IgD-negative memory B cell (primary cell): ENCODE results near the gene PRG3. TPM values are rescaled to one million over a fixed set of nuclear protein-coding genes. Genes with fewer than 3 reads are reported as not detected.

ENCODE experiments used
- H3K27ac Mint-ChIP-seq, 3 donors: one replicate each; pipeline ENCODE4 v1.8.0; 2020 to 2022; ENCODE audit warnings: mild to moderate bottlenecking in 3 of 3, mixed read lengths in 3 of 3, moderate library complexity in 1 of 3
- H3K27me3 Mint-ChIP-seq: one replicate; pipeline ENCODE4 v1.8.0; 2021; ENCODE audit warnings: mixed read lengths
- H3K36me3 Mint-ChIP-seq: one replicate; pipeline ENCODE4 v1.8.0; 2020; ENCODE audit warnings: mild to moderate bottlenecking, mixed read lengths
- H3K4me1 Mint-ChIP-seq, 3 donors: one replicate each; pipeline ENCODE4 v1.8.0; 2020 to 2022; ENCODE audit warnings: mixed read lengths in 3 of 3, mild to moderate bottlenecking in 1 of 3
- H3K4me3 Mint-ChIP-seq, 4 donors: one replicate each; pipeline ENCODE4 v1.8.0; 2020 to 2022; ENCODE audit warnings: mild to moderate bottlenecking in 4 of 4, mixed read lengths in 4 of 4, moderate library complexity in 3 of 4
- H3K9me3 Mint-ChIP-seq, 3 donors: one replicate each; pipeline ENCODE4 v1.8.0; 2020 to 2021; ENCODE audit warnings: mixed read lengths in 3 of 3, mild to moderate bottlenecking in 1 of 3
- polyA plus RNA-seq: library from polyadenylated mRNA; unstranded; fragments of 300-500 nt; fragmentation: Illumina TruSeq; gene quantifications from one replicate; pipeline ENCODE4 v1.2.3, GENCODE V29; 2021

The PRG3 gene, protein sequence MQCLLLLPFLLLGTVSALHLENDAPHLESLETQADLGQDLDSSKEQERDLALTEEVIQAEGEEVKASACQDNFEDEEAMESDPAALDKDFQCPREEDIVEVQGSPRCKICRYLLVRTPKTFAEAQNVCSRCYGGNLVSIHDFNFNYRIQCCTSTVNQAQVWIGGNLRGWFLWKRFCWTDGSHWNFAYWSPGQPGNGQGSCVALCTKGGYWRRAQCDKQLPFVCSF
- not detected for polyA plus RNA-seq

DNA sequence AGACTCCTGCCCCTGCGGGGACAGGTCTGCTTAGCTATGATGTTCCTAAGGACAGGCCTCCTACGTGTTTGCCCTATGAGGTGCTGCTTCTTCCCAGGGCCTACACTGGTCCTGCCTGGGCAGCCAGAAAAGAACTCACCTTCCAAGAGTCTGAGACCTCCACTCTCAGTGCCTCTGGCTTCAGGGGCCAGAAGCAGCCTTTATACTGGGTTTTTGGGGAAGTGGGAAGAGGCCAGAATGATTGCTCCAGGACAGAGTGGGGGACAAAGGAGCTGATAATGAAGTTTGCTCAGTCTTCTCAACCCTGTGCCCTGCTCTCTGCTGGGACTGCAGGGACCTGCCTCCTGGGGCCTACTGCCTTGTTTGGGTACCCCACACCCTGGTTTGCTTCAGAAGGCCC is at the start of gene PRG3:
TSS of gene PRG3 (minus strand) at position 176 of the 400 bp plus-strand sequence. CDS start 442 bp downstream, outside the sequence.
- Mint-ChIP-seq H3K27me3 (peaks cover 15% of the 10 kb centered on the region), H3K4me3 (no peak within 1 kb of the TSS), H3K27ac (no peak within 1 kb of the TSS), H3K9me3 (peaks cover 0 to 3% (median 2%) of the 10 kb centered on the region in 3 donors), H3K36me3 (no peaks in the 10 kb centered on the region), H3K4me1 (no peaks in the 10 kb centered on the region)

DNA sequence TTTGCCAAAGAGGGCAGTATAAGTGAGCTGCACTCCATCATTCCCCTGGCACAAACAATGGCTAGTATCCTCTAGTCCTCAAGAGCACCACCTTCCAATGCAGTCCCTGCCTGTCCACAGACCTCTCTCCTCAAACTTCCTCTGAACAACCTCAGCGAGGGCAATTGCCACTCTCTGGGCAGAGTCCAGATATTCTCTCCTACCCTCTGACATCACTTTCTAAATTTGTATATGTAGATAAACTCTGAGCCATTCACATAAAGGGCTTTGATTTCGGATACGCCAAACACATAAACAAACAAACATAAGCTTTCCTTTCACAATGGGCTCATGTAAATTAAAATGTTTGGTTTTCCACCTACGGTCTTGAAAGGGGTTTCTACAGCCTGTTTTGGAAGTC is 49.0 kb upstream of the PRG3 start:
- H3K27me3 Mint-ChIP-seq: no peaks in the 10 kb centered on the region
- no peaks in the 10 kb centered on the region for H3K9me3 Mint-ChIP-seq
- no peak overlapping the region for H3K4me3 Mint-ChIP-seq
- peaks cover 13 to 21% (median 16%) of the 10 kb centered on the region in 3 donors for H3K4me1 Mint-ChIP-seq
- no peak overlapping the region for H3K27ac Mint-ChIP-seq
- H3K36me3 Mint-ChIP-seq: peaks cover 3% of the 10 kb centered on the region

DNA sequence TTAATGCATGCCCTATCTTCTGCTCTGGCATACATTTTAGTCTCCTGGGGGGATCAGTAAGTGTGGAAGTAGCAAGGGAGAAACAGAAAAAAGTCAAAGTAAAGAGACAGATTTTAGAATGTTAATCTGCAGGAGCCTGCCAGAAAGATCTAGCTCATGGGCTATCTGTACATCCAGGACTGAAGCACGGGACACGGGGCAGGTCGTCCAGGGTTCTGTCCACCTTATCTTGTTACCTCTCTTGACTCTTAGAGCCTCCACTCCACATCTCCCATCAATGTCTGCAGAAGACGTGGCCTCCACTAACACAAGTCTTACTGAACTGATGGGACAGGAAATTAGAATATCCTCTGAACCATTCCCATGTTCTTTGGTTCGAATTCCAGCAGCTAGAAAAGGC is 47.7 kb upstream of the PRG3 start:
- Mint-ChIP-seq H3K36me3 (peaks cover 3% of the 10 kb centered on the region), H3K27me3 (no peaks in the 10 kb centered on the region), H3K4me3 (peak overlapping the region in 1 of 4 donors; percentile 47), H3K9me3 (no peaks in the 10 kb centered on the region), H3K4me1 (peaks cover 21 to 25% (median 22%) of the 10 kb centered on the region in 3 donors), H3K27ac (no peak overlapping the region)

DNA sequence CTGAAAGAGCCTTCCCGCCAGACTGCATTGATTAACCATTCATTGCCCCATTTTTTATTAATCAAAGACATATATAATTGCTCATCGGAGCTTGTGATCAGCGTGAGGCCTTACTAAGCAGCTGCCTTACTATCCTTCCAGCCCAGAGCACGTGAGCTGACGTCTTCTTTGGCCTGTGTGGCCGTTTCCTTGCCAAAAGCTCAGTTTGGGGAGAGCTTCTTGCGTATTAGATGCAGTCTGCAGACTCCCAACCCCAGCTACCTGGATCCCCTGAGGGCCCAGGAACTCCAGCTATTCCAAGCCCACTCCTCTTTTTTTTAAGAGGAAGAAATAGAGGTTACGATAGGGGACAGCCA is 46.8 kb upstream of the PRG3 start:
- H3K4me3 Mint-ChIP-seq: peak overlapping the region; percentile 49 to 93 (median 76)
- peak overlapping the region in 1 of 3 donors; percentile 52 for H3K27ac Mint-ChIP-seq
- peaks cover 3% of the 10 kb centered on the region for H3K36me3 Mint-ChIP-seq
- H3K4me1 Mint-ChIP-seq: peaks cover 22 to 25% (median 22%) of the 10 kb centered on the region in 3 donors
- H3K27me3 Mint-ChIP-seq: no peaks in the 10 kb centered on the region
- H3K9me3 Mint-ChIP-seq: no peaks in the 10 kb centered on the region

DNA sequence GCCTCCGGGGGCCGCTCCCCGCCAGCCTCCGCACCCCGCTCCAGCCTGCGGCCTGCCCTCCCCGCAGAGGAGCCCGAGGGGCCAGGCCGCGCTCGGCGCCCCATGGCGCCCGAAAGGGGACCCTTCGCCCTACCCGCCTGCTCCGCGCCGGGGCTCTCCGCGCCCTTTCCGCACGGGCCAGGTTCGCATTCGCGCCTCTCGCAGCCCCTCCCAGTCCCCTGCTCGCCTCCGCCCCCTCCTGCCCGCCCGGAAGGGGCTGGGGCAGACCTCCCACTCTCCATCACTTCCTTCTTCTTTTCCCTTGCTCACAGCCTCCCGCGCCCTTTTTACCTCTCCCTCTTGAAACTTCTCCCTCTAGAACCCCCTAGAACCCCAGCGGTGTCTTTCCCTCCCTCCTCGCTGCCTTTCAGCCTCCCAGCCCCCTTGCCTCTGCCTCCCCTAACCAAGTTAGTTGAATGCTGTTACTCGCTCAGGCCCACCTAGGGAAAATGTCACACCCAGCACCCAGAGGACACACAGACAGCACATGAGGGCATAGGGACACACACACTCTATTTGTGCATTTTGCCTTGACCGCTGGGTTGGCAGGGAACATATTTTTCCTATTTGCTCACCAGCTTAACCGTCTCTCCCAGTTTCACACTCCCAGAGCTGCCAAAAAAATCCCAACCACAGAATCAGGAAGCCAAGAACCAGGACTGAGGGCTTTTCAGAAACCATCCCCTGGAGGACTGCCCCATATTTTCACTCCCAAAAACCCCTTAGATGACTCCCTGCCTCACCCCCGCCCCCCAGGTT is 46.2 kb upstream of the PRG3 start, which contains the start of gene SLC43A3:
TSS of gene SLC43A3 (minus strand) at position 193 of the 798 bp plus-strand sequence. CDS start 949 bp downstream, outside the sequence.
- Mint-ChIP-seq H3K27ac (peak within 1 kb of the TSS; percentile 18 to 67 (median 52)), H3K4me3 (peak within 1 kb of the TSS; percentile 49 to 95 (median 88)), H3K36me3 (peaks cover 3% of the 10 kb centered on the region), H3K9me3 (no peaks in the 10 kb centered on the region), H3K27me3 (no peaks in the 10 kb centered on the region), H3K4me1 (peaks cover 22 to 27% (median 22%) of the 10 kb centered on the region in 3 donors)

DNA sequence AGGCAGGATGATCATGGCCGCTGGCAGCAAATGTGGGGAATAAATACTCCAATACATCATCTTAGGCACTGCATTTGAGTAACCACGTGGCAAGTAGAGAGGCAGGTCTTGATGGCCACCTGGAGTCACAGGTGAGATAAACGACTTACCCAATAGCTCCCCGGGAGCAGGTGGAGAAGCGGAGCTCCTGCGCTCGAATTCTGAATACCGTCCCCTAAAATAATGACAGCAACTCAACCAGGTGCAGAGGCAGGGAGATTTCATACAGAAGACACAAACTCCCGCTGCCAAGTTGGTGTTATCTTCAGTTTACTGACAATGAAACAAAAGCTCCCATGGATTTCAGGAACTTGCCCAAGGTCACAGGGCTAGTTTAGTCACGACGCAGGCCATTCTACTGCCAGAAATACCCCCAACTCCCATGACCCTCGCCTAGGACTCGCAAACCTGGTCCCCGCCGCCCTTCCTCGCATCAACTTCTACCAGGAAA is 45.5 kb upstream of the PRG3 start:
- peaks cover 3% of the 10 kb centered on the region for H3K36me3 Mint-ChIP-seq
- no peaks in the 10 kb centered on the region for H3K27me3 Mint-ChIP-seq
- peak overlapping the region in 2 of 3 donors; percentile 18 to 67 for H3K27ac Mint-ChIP-seq
- H3K4me3 Mint-ChIP-seq: peak overlapping the region; percentile 49 to 95 (median 88)
- no peaks in the 10 kb centered on the region for H3K9me3 Mint-ChIP-seq
- peaks cover 22 to 27% (median 22%) of the 10 kb centered on the region in 3 donors for H3K4me1 Mint-ChIP-seq

DNA sequence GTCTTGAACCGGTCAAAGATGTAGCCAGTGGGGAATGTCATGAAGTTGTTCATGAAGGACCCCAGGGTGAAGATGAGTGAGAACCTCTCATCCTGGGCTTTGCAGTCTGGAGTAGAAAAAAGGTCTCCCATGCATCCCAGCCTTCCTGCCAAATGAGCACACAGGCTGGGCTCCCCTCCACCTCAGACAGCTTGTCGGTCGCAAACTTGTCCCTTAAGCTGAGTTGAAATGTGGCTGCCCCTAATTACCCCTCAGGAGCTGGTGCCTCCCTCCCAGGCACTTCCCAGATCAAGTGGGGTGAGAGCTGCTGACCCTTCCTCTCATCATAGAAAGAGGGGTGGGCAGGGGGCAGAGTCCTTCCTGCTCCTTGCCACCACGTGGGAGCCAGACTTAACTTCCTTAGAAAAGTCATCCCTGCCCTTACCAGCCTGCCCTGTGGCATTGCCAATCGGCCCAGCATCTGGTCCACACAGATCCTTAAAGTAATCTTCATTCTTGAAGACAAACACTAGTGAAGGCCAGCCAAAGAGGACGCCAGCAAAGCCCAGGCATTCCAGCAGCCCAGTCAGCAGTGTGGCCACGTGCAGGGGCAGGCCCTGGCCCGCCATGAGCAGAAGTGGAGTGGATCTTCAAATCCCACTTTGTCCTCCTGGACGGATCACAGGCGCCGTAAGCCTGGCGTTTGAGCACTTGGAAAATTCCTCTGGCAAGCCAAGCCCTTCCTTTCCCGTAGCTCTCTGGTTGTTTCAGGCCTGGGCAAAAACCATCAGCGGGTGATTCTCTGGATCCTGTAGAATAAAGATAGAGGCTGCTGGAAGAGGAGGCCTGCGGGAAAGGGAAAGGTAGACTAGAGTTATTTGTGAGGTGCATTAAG is 44.9 kb upstream of the PRG3 start:
- H3K27me3 Mint-ChIP-seq: no peaks in the 10 kb centered on the region
- H3K27ac Mint-ChIP-seq: peak overlapping the region in 1 of 3 donors; percentile 67
- H3K4me3 Mint-ChIP-seq: peak overlapping the region; percentile 60 to 95 (median 88)
- no peaks in the 10 kb centered on the region for H3K9me3 Mint-ChIP-seq
- H3K4me1 Mint-ChIP-seq: peaks cover 22 to 27% (median 22%) of the 10 kb centered on the region in 3 donors
- peaks cover 3% of the 10 kb centered on the region for H3K36me3 Mint-ChIP-seq

DNA sequence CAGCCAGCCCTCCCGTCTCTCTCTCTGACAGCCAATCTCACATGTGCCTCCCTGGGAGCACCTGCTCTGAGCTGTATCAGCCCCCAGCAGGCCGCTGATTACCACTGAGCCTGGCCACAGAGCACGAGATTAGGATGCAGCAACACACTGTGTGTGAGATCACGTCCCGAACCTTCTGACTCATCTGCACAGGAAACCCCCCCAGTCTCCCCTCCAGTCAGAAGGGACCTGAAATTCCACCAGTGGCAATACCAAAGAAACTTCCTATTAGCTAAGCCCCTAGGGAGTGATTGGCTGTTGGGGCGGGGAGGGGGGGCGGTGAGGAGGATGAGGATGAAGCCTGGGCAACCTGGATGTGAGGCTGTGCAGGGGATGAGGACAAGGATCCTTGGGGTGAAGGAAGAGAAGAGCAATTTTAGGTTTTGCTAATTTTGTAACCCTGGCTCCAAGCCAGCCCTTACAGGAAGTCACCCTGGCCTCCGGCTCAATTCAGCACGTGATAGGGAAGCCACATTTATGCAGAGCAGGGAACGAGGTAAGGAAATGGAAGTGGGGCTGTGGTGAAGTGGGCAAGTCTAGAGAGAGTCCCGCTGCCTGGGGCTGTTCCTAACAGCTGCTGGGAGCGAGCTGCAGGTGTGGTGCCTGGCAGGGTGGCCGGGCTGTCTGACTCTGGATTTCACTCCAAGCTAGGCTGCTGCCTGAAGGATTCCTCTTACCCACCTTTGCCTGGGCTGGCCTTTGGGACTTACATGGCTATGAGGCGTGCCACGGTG is 44.0 kb upstream of the PRG3 start:
- Mint-ChIP-seq H3K36me3 (peaks cover 7% of the 10 kb centered on the region), H3K9me3 (no peaks in the 10 kb centered on the region), H3K27ac (peak overlapping the region in 2 of 3 donors; percentile 25 to 36), H3K4me3 (peak overlapping the region; percentile 60 to 85 (median 64)), H3K4me1 (peaks cover 22 to 27% (median 23%) of the 10 kb centered on the region in 3 donors), H3K27me3 (peaks cover 1% of the 10 kb centered on the region)

DNA sequence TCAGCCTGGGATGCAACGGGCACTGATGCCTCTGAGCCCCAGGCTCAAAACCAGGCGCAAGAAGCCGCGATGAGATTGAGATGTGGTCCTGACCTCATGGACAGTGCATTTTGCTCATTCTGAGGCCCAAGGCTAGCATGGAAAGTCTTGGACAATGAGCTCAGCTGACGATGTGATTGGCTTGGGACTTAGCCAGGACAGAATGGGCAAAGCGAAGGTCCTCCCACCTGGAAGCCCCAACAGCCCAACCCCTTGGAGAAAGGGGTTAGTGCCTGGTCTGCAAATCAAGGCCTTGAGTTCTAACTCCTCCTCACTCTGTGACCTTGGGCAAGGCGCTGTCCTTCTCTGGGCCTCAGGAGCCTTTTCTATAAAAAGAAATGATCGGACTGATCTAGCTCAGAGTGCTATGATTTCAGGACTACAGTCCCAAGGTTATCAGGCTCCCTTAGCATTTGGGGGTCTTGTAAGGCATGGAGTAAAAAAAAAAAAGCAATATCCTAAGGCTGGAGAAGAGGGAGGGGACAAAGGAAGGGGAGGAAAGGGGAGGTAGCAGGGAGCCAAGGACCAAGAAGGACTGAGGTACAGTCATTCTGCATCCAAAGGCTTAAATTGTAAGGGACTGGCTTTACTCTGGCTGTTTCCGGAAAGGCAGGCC is 43.3 kb upstream of the PRG3 start:
- peaks cover 22 to 27% (median 23%) of the 10 kb centered on the region in 3 donors for H3K4me1 Mint-ChIP-seq
- H3K9me3 Mint-ChIP-seq: no peaks in the 10 kb centered on the region
- H3K27ac Mint-ChIP-seq: peak overlapping the region in 1 of 3 donors; percentile 47
- H3K27me3 Mint-ChIP-seq: peaks cover 1% of the 10 kb centered on the region
- peaks cover 7% of the 10 kb centered on the region for H3K36me3 Mint-ChIP-seq
- H3K4me3 Mint-ChIP-seq: peak overlapping the region; percentile 55 to 85 (median 62)

DNA sequence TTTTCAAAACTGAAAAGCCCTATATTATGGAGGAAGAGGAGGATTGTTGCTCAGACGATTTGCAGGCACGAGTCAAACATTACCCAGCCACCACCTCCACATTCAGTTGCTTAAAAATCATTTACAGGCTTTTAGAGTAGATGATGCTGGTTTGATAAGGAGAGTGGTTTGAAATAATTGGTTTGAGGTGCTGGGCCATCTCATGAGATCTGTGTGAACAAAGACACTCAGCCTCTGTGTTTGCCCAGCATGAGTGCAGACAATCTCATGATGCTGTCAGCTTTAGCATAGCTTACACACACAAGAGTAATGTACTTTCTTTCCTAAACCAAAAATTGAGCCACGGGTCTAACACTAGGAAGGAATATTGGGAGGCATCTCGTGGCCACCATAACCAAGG is 41.7 kb upstream of the PRG3 start:
- Mint-ChIP-seq H3K4me3 (peak overlapping the region in 1 of 4 donors; percentile 44), H3K4me1 (peaks cover 22 to 27% (median 22%) of the 10 kb centered on the region in 3 donors), H3K27me3 (peaks cover 1% of the 10 kb centered on the region), H3K9me3 (no peaks in the 10 kb centered on the region), H3K36me3 (peaks cover 7% of the 10 kb centered on the region), H3K27ac (no peak overlapping the region)

DNA sequence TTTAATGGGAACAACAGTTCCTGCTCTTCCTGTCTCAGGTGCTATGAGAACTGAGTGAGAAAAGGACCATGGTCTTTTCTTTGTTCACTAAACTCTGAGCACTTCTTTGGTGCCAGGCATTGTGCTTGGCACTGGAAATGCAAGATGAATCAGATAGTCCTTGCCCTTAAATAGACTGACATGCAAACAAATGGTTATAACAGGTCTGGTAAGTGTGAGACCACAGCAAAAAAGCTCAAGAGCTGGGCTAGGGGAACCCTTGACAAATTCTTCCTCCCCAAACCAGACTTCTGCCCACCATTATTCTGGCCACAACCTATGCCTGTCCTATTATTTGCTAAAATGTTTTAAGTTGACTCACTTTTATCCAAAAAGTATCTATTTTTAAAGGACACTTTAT is 40.9 kb upstream of the PRG3 start:
- Mint-ChIP-seq H3K27ac (no peak overlapping the region), H3K27me3 (peaks cover 1% of the 10 kb centered on the region), H3K4me1 (peaks cover 15 to 22% (median 22%) of the 10 kb centered on the region in 3 donors), H3K4me3 (no peak overlapping the region), H3K9me3 (no peaks in the 10 kb centered on the region), H3K36me3 (peaks cover 9% of the 10 kb centered on the region)

DNA sequence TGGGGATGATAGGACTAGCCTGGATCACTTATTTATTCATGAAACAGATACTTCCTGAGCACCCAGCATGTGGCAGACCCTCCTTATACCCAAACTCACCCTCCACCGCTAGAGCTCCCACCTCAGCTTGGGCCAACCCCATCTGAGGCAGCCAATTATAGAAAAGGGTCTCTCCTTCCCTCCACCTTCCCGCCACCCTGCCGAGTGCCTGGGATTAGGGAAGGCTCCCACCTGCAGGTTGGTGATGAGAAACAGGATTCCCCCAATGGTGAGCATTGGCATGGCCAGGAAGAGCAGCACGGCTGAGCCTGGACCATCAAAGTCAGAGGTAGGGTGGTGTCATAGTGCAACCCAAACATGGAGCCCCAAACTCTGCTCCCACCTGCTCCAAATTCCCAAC is 40.1 kb upstream of the PRG3 start:
- Mint-ChIP-seq H3K4me3 (no peak overlapping the region), H3K4me1 (peaks cover 9 to 16% (median 16%) of the 10 kb centered on the region in 3 donors), H3K27ac (no peak overlapping the region), H3K27me3 (peaks cover 1% of the 10 kb centered on the region), H3K36me3 (peaks cover 9% of the 10 kb centered on the region), H3K9me3 (no peaks in the 10 kb centered on the region)

DNA sequence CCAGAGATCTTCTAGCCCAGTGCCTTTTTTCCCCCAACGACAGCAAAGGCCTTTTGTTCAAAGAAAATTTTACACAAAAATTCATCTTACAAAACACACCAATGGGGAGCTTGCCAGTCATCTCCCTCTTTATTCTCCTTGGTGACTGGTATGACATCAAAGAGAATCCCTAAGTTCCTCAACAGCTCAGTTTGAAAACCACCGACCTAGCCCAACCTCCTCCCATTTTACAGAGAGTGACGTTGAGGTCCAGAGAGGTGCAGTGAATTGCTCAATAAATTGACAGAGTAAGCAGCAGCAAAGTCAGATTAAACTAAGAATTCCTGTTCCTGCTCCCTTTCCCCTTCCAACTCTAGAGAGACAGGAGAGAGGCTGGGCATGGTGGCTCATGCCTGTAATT is 38.2 kb upstream of the PRG3 start:
- Mint-ChIP-seq H3K36me3 (peaks cover 9% of the 10 kb centered on the region), H3K27ac (peak overlapping the region in 1 of 3 donors; percentile 67), H3K4me1 (peaks cover 2 to 4% (median 2%) of the 10 kb centered on the region in 3 donors), H3K27me3 (peaks cover 1% of the 10 kb centered on the region), H3K9me3 (no peaks in the 10 kb centered on the region), H3K4me3 (no peak overlapping the region)
